ENCODE measurements around the gene NPEPL1. TPM values are rescaled to one million over a fixed set of nuclear protein-coding genes. Genes with fewer than 3 reads are reported as not detected.
"Not testable (repeated sequence)": the region's sequence is repeated elsewhere in the genome, so short reads cannot be mapped to it uniquely, and the experiment has no call there.

The NPEPL1 gene
- total and polyA plus RNA-seq, 5 donors: 22.0 to 28.8 (median 23.4) TPM

DNA sequence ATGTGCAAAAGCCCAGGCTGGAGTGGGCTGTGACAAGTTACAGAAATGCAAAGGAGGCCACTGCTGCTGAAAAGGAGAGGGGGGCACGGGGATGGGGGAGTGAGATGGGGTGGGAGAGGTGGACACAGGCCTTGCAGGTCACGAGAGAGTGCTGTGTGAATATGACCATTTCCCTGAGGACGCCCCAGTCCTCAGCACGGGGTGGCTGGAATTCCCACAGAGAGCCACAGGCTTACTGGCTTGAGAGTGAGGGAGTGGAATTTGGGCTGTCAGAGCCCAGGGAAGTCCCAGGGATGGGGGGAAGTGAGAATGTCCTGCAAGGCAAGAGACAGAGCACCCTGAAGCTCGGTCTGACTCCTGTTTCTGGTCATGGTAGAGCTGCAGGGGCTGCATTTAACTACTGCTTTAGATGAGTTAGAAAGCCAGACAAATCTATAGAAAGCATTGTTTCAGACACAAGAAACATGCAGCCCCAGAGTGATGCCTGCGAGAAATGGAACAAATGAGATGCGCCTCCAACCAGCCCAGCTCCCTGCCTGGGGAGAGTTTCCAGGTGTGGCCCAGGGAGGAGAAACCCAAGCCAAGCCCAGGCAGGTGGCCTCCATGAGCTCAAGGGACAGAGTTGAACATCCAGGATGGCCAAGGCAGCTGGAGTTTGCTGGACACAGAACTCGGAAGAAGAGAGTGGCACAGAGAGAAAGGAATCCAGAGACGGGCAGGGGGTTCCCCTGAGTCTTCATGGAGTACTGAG lies 30.5 kb downstream of the NPEPL1 start:
- H3K4me1 ChIP-seq (ENCODE audit: control insufficient read depth, insufficient read depth, low read length): no peaks in the 10 kb centered on the region
- DNase-seq (no peak), ATAC-seq (no peak)
- no peak overlapping the region for H3K4me3 ChIP-seq (ENCODE audit: low read length)
- no peaks in the 10 kb centered on the region for H3K27me3 ChIP-seq (ENCODE audit: control insufficient read depth, insufficient read depth)
- intact Hi-C loops (cut with DNase I): loop anchor here in 1 of 4 donors (10.0 kb wide), 1 partner anchor 62 kb away; no protein-coding TSS in a partner anchor
- H3K9me3 ChIP-seq (ENCODE audit: control insufficient read depth, low read length): no peaks in the 10 kb centered on the region
- no peak overlapping the region for H3K27ac ChIP-seq (ENCODE audit: low read length)
- WGBS: 73% methylated on average over 9 of the region's 9 CpGs

DNA sequence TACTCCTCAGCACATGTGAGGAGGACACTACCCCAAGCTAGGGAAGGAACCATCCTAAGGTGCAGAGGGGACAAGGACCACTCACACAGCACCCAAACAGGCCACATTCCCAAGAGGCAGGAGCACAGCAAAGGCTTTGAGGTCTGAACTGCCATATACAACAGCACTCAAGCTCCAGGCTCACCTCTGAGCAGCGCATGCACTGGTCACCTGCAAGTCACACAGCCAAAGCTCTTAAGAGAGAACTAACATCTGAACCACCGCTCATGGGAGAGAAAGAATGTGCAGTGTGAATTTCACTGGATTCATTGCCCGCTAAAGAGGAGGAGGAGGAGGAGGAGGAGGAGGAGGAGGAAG lies 31.0 kb downstream of the NPEPL1 start:
- intact Hi-C loops (cut with DNase I): loop anchor here in 1 of 4 donors (10.0 kb wide), 1 partner anchor 61 kb away; no protein-coding TSS in a partner anchor
- H3K9me3 ChIP-seq (ENCODE audit: control insufficient read depth, low read length): no peaks in the 10 kb centered on the region
- ATAC-seq: no peak
- DNase-seq: no peak
- H3K4me3 ChIP-seq (ENCODE audit: low read length): no peak overlapping the region
- H3K27me3 ChIP-seq (ENCODE audit: control insufficient read depth, insufficient read depth): no peaks in the 10 kb centered on the region
- no peaks in the 10 kb centered on the region for H3K4me1 ChIP-seq (ENCODE audit: control insufficient read depth, insufficient read depth, low read length)
- 92% methylated on average over 3 of the region's 3 CpGs for WGBS
- no peak overlapping the region for H3K27ac ChIP-seq (ENCODE audit: low read length)

DNA sequence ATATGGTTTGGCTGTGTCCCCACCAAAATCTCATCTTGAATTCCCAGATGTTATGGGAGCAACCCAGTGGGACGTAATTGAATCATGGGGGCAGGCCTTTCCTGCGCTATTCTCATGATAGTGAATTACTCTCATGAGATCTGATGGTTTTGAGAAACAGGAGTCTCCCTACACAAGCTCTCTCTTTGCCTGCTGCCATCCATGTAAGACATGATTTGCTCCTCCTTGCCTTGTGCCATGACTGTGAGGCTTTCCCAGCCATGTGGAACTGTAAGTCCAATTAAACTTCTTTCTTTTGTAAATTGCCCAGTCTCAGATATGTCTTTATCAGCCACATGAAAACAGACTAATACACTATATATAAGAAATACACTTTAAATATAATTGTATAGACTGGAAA lies 33.6 kb downstream of the NPEPL1 start:
- H3K9me3 ChIP-seq (ENCODE audit: control insufficient read depth, low read length); H3K27me3 ChIP-seq (ENCODE audit: control insufficient read depth, insufficient read depth); DNase-seq; ATAC-seq; H3K27ac ChIP-seq (ENCODE audit: low read length); H3K4me1 ChIP-seq (ENCODE audit: control insufficient read depth, insufficient read depth, low read length); H3K4me3 ChIP-seq (ENCODE audit: low read length): not testable (repeated sequence)
- 79% methylated on average over 2 of the region's 2 CpGs for WGBS
- intact Hi-C loops (cut with DNase I): loop anchor here in 1 of 4 donors (10.0 kb wide), 1 partner anchor 59 kb away; no protein-coding TSS in a partner anchor

DNA sequence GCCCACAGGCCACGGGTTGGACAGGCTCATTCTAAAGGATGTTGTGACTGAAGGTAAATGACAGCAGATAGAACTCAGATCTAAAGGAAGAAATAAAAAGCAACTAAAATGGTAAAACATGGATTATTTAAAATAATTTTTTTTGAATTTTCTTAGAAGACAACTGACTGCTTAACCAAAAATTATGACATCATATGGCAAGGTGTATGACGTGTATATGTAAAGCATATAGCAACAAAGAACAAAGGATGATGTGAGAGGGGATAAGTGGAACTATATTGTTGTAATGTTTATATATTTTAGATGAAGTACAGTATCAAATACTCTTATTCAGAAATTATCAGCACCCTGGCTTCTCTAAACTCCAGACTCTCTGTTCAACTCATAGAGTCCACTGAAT lies 38.6 kb downstream of the NPEPL1 start:
- Histone ChIP-seq H3K9me3 (ENCODE audit: control insufficient read depth, low read length) (no peaks in the 10 kb centered on the region), H3K4me3 (ENCODE audit: low read length) (no peak overlapping the region), H3K27me3 (ENCODE audit: control insufficient read depth, insufficient read depth) (no peaks in the 10 kb centered on the region), H3K27ac (ENCODE audit: low read length) (no peak overlapping the region), H3K4me1 (ENCODE audit: control insufficient read depth, insufficient read depth, low read length) (no peaks in the 10 kb centered on the region)
- intact Hi-C loops (cut with DNase I): no loop called here
- WGBS: 88% methylated on average over 2 of the region's 2 CpGs
- DNase-seq (no peak), ATAC-seq (no peak)

DNA sequence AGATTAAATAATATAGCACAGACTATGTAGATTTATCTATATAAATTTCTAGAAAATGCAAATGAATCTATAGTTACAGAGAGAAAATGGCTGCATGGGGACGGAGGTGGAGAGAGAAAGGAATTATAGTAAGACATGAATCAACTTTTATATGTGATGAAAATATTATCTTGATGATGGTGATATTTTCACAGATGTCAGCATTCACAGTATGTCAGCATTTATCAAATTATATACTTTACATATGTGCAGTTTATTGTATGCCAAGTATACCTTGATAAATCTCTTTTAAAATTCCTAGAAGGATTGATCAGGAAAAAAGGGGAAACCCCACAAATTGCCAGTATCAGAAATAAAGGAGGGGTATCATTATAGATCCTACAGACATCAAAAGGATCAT lies 44.6 kb downstream of the NPEPL1 start:
- no peak for DNase-seq
- H3K27me3 ChIP-seq (ENCODE audit: control insufficient read depth, insufficient read depth): no peaks in the 10 kb centered on the region
- WGBS: 88% methylated on average over 1 of the region's 1 CpG

DNA sequence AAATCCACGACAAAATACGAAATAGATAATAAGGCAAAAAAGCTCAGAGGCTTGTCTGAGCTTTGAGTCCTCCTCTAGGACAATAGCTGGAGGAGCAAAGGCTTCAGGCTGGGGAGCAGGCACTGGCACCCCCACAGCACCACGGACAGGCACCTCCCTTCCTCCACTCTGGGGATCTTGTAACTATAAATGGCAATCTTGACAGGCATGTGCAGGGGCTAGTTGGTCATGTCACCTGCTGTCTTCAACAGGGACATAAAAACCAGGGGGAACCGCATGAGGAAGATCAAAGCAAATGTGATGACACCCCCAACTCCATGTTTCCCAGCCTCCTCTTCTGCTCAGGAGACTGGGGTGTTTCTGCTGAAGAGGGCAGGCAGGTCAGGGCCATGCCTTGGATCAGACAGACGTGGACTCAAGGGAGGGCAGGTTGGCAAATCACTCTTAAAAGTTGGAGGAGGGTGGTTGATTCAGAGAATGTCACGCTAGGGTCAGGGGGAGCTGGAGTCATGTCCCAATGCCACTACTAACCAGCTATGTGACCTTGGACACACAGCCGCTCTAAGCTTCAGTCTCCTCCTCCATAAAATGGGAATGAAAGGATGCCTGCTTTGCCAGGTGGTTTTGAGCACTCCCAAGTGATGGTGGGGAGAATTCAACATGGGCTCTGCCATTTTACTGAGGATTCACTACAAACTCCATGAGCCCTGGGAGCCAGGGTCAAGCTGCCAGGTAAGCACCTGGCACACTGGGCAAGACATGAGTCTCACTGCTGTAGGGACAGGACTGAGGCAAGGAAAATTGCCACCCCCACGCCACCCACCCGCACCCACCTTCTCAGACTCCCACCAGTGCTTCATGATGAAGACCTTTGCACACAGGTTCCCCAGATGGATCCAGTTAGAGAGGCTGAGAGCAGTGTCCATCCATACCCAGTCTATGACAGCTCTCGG lies 48.0 kb downstream of the NPEPL1 start:
- Histone ChIP-seq H3K4me3 (ENCODE audit: low read length) (no peak overlapping the region), H3K4me1 (ENCODE audit: control insufficient read depth, insufficient read depth, low read length) (no peaks in the 10 kb centered on the region), H3K27ac (ENCODE audit: low read length) (no peak overlapping the region), H3K9me3 (ENCODE audit: control insufficient read depth, low read length) (no peaks in the 10 kb centered on the region), H3K27me3 (ENCODE audit: control insufficient read depth, insufficient read depth) (no peaks in the 10 kb centered on the region)
- ATAC-seq (no peak), DNase-seq (no peak)
- WGBS: 81% methylated on average over 10 of the region's 10 CpGs
- intact Hi-C loops (cut with DNase I): no loop called here

More for the DNA sequence above, 44.6 kb downstream of the NPEPL1 start:
- no peak overlapping the region for H3K4me3 ChIP-seq (ENCODE audit: low read length)
- no peaks in the 10 kb centered on the region for H3K4me1 ChIP-seq (ENCODE audit: control insufficient read depth, insufficient read depth, low read length)
- no peaks in the 10 kb centered on the region for H3K9me3 ChIP-seq (ENCODE audit: control insufficient read depth, low read length)
- H3K27ac ChIP-seq (ENCODE audit: low read length): no peak overlapping the region
- no peak for ATAC-seq
- intact Hi-C loops (cut with DNase I): no loop called here

DNA sequence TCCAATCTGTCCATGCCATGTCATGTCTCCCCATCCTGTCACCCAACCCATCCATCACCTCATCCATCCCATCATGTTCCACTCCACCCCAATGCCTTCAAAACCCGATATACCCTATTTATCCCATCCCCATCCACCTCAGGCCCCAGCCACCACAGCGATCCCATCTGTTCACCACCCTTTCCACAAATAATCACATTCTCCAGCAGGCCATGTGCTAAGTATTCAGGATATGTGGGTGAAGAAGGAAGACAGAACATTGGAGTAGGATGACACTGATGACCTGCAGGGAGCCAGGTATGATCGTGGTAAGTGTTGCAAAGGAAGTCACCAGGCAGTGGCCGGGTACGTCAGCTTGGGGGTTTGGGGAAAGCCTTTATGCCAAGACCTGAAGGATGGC lies 48.8 kb downstream of the NPEPL1 start:
- 89% methylated on average over 5 of the region's 5 CpGs for WGBS
- DNase-seq (no peak), ATAC-seq (no peak)
- no peaks in the 10 kb centered on the region for H3K27me3 ChIP-seq (ENCODE audit: control insufficient read depth, insufficient read depth)
- H3K27ac ChIP-seq (ENCODE audit: low read length): no peak overlapping the region
- intact Hi-C loops (cut with DNase I): no loop called here
- H3K4me3 ChIP-seq (ENCODE audit: low read length): no peak overlapping the region
- no peaks in the 10 kb centered on the region for H3K9me3 ChIP-seq (ENCODE audit: control insufficient read depth, low read length)
- H3K4me1 ChIP-seq (ENCODE audit: control insufficient read depth, insufficient read depth, low read length): no peaks in the 10 kb centered on the region

DNA sequence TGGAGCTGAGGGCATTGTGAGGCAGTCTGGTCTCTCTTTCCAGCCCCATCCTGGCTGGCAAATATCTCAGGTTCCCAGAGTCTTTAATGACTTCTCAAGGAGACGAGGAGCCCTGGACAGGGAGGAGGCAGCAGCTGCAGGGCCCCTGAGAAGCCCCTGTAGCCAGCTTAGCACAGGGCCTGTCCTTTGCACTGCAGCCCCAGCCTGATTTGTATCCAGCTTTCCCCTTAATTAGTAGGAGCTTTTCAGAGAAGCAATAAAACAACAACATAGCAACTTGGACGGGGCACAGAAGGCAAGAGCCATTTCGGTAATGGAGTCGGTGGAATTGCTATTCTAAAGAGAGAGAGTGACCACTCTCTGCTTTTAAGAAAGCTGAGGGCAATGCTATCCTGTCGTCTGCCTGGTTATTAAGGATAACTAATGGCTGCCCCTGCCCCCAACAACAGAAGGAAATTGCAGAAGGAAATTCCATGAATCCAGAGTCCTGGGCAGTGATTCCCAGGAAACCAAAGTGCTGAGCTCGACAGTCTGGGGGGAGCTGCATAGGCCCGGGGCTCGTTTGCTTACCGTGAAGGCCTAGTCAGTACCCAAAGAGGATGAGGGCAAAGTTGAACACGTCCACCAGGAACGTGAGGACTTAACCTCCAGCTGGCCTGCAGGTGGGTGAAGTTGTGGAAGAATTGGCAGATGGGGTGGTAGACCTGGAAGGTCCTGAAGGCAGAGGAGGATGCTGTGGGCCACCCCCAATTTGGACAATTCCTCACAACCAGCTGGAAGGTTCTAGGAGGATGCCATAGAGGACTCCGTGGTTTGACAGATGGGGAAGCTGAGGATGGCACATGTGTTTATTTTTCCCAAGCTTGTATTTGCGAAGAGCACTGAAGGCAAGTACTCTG lies 50.3 kb downstream of the NPEPL1 start:
- H3K27me3 ChIP-seq (ENCODE audit: control insufficient read depth, insufficient read depth): no peaks in the 10 kb centered on the region
- no peak for DNase-seq
- H3K9me3 ChIP-seq (ENCODE audit: control insufficient read depth, low read length): no peaks in the 10 kb centered on the region
- no peaks in the 10 kb centered on the region for H3K4me1 ChIP-seq (ENCODE audit: control insufficient read depth, insufficient read depth, low read length)
- intact Hi-C loops (cut with DNase I): no loop called here
- 66% methylated on average over 13 of the region's 13 CpGs for WGBS
- no peak for ATAC-seq
- H3K27ac ChIP-seq (ENCODE audit: low read length): no peak overlapping the region
- H3K4me3 ChIP-seq (ENCODE audit: low read length): no peak overlapping the region

DNA sequence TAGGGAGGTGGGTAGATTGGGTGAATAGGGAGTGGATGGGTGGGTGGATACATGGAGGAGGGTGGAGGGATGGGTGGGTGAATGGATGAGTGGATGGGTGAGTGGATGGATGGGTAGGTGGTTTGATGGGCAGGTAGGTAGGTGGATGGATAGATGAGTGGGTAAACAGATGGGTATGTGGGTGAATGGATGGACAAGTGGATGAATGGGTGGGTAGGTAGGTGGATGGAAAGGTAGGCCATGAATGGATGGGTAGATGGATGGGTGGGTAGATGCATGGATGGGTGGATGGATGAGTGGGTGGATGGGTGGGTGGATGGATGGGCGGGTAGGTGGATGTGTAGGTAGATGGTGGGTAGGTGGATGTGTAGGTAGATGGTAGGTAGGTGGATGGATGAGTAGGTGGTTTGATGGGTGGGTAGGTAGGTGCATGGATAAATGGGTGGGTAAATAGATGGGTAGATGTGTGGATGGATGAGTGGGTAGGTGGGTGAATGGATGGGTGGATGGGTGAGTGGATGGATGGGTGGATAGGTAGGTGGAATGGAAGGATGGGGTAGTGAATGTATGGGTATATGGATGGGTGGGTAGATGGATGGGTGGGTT lies 51.4 kb downstream of the NPEPL1 start:
- intact Hi-C loops (cut with DNase I): no loop called here
- Histone ChIP-seq H3K4me1 (ENCODE audit: control insufficient read depth, insufficient read depth, low read length) (no peaks in the 10 kb centered on the region), H3K4me3 (ENCODE audit: low read length) (no peak overlapping the region), H3K9me3 (ENCODE audit: control insufficient read depth, low read length) (no peaks in the 10 kb centered on the region), H3K27me3 (ENCODE audit: control insufficient read depth, insufficient read depth) (no peaks in the 10 kb centered on the region), H3K27ac (ENCODE audit: low read length) (no peak overlapping the region)
- ATAC-seq (no peak), DNase-seq (no peak)
- 86% methylated on average over 1 of the region's 1 CpG for WGBS

DNA sequence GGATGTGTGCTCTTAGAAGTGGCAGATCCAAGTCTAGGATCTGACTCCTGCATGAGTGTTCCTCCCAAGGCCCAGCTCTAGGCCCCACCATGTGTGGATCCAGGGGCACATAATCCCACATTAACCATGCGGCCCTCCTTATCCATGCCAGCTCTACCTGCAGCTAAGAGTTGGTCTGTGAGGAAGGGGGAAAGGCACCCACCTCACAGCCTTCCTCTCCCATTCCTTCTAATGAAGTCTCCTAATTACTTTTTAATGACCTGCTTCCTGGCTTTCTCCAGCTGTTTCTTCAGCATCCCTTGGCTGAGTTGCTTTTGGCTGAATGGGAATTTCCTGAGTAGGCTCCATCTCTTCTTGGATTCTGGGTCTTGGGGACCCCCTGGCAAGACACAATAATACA lies 52.2 kb downstream of the NPEPL1 start:
- ATAC-seq: no peak
- Histone ChIP-seq H3K4me3 (ENCODE audit: low read length) (no peak overlapping the region), H3K27ac (ENCODE audit: low read length) (no peak overlapping the region), H3K4me1 (ENCODE audit: control insufficient read depth, insufficient read depth, low read length) (no peaks in the 10 kb centered on the region), H3K27me3 (ENCODE audit: control insufficient read depth, insufficient read depth) (no peaks in the 10 kb centered on the region), H3K9me3 (ENCODE audit: control insufficient read depth, low read length) (no peaks in the 10 kb centered on the region)
- WGBS: 89% methylated on average over 1 of the region's 1 CpG
- intact Hi-C loops (cut with DNase I): no loop called here
- DNase-seq: no peak

Measured in right cardiac atrium (tissue), 5 donors.